Progenitor cell of endocrine pancreas (in vitro differentiated cells): Measurements from ENCODE around the gene WASF2. TPM values are rescaled to one million over a fixed set of nuclear protein-coding genes. Genes with fewer than 3 reads are reported as not detected.

ENCODE experiments used
- DNase-seq: peaks from one replicate; pipeline ENCODE4 v3.0.0; 2021; ENCODE audit warnings: low spot score; ENCODE audit not compliant: unreplicated experiment
- H3K27ac Mint-ChIP-seq: 2 replicates; pipeline ENCODE4 v1.8.0; 2021; ENCODE audit warnings: mild to moderate bottlenecking, moderate library complexity, mixed read lengths
- H3K27me3 Mint-ChIP-seq: 2 replicates; pipeline ENCODE4 v1.8.0; 2021; ENCODE audit warnings: mixed read lengths
- H3K36me3 Mint-ChIP-seq: 2 replicates; pipeline ENCODE4 v1.8.0; 2022; ENCODE audit warnings: mixed read lengths; ENCODE audit not compliant: insufficient read depth
- H3K4me1 Mint-ChIP-seq: 2 replicates; pipeline ENCODE4 v1.8.0; 2021; ENCODE audit warnings: low read depth, mixed read lengths
- H3K4me3 Mint-ChIP-seq: 2 replicates; pipeline ENCODE4 v1.8.0; 2021; ENCODE audit warnings: low read depth, mild to moderate bottlenecking, moderate library complexity, mixed read lengths
- H3K9me3 Mint-ChIP-seq: 2 replicates; pipeline ENCODE4 v1.8.0; 2021; ENCODE audit warnings: low read depth, mixed read lengths
- CTCF ChIP-seq: fragments of 200-600 bp; sonication (generic); IDR thresholded peaks from one replicate; pipeline ENCODE4 v1.5.0; 2021; ENCODE audit warnings: antibody characterized with exemption, mild to moderate bottlenecking; ENCODE audit not compliant: unreplicated experiment
- total RNA-seq: library from RNA; stranded (reverse); gene quantifications from 2 replicates; pipeline ENCODE4 v1.2.1, GENCODE V29; 2021

The WASF2 gene
- total RNA-seq, 1 donor from 2014 or later, result 76.9 TPM

GRCh38 chr1:27356277-27356618, 133.7 kb downstream of the WASF2 start:
- Mint-ChIP-seq H3K4me3 (no peak overlapping the region), H3K27me3 (peaks cover 53% of the 10 kb centered on the region), H3K4me1 (peaks cover 4% of the 10 kb centered on the region), H3K36me3 (no peaks in the 10 kb centered on the region), H3K27ac (no peak overlapping the region), H3K9me3 (no peaks in the 10 kb centered on the region)
- no peak for TF ChIP-seq CTCF
- DNase-seq, result no peak

- Mint-ChIP-seq H3K4me1 (peaks cover 4% of the 10 kb centered on the region), H3K4me3 (no peak overlapping the region), H3K27ac (no peak overlapping the region), H3K9me3 (no peaks in the 10 kb centered on the region), H3K27me3 (peaks cover 53% of the 10 kb centered on the region), H3K36me3 (no peaks in the 10 kb centered on the region)
- no peak for TF ChIP-seq CTCF
- no peak for DNase-seq
Measured at GRCh38 chr1:27355683-27356082, 134.3 kb downstream of the WASF2 start.

Other genes with a start within 250 kb of the WASF2 start
- 37.1 and 38.4 TPM in 2 replicates for gene TMEM222, start 168.0 kb downstream of the WASF2 start, total RNA-seq
- 9.4 and 15.5 TPM in 2 replicates for gene SYTL1, start 148.1 kb downstream of the WASF2 start, total RNA-seq
- gene MAP3K6, start 123.2 kb downstream of the WASF2 start, total RNA-seq, result 1.1 and 1.8 TPM in 2 replicates
- gene FCN3, start 115.3 kb downstream of the WASF2 start, total RNA-seq, result not detected in 2 replicates
- not detected in 2 replicates for gene CD164L2, start 106.8 kb downstream of the WASF2 start, total RNA-seq
- 1.00 and 1.1 TPM in 2 replicates for gene GPR3, start 97.5 kb downstream of the WASF2 start, total RNA-seq
- 53.3 and 56.3 TPM in 2 replicates for gene AHDC1, start 114.0 kb upstream of the WASF2 start, total RNA-seq
- not detected in 2 replicates for gene FGR, start 145.0 kb upstream of the WASF2 start, total RNA-seq
- gene IFI6, start 182.0 kb upstream of the WASF2 start, total RNA-seq, result 4.4 and 5.7 TPM in 2 replicates
- 14.7 and 15.2 TPM in 2 replicates for gene FAM76A, start 235.8 kb upstream of the WASF2 start, total RNA-seq